ENCODE data around the gene TMEM9.

TMEM9 gene

GRCh38 chr1:201126463-201126831, 27.8 kb downstream of the TMEM9 start:
- no peak for DNase-seq

- no peak for DNase-seq
These were observed 28.5 kb downstream of the TMEM9 start for GRCh38 chr1:201125800-201126199.

- DNase-seq: no peak
These were observed 29.3 kb downstream of the TMEM9 start for GRCh38 chr1:201125019-201125418.

GRCh38 chr1:201123866-201124265, 30.4 kb downstream of the TMEM9 start:
- no peak for DNase-seq

- no peak for DNase-seq
These were observed 31.8 kb downstream of the TMEM9 start for GRCh38 chr1:201122321-201122957.

- DNase-seq: peak; percentile 57
These were observed 34.8 kb downstream of the TMEM9 start for GRCh38 chr1:201119206-201120197.

- no peak for DNase-seq
These were observed 38.2 kb downstream of the TMEM9 start for GRCh38 chr1:201116091-201116490.

GRCh38 chr1:201115390-201115937, 38.8 kb downstream of the TMEM9 start:
- no peak for DNase-seq

GRCh38 chr1:201114245-201115131, 39.8 kb downstream of the TMEM9 start:
- DNase-seq: peak; percentile 85

GRCh38 chr1:201113451-201114244, 40.6 kb downstream of the TMEM9 start:
- no peak for DNase-seq

GRCh38 chr1:201112926-201113325, 41.3 kb downstream of the TMEM9 start:
- no peak for DNase-seq

GRCh38 chr1:201112173-201112731, 42.0 kb downstream of the TMEM9 start, which contains the start of gene CACNA1S:
Gene CACNA1S (minus strand): TSS chr1:201112426. CDS start chr1:201112339, 87 bp downstream.
- DNase-seq: no peak

GRCh38 chr1:201111672-201112071, 42.6 kb downstream of the TMEM9 start:
- no peak for DNase-seq

GRCh38 chr1:201111156-201111555, 43.1 kb downstream of the TMEM9 start:
- no peak for DNase-seq

GRCh38 chr1:201110616-201111015, 43.7 kb downstream of the TMEM9 start:
- no peak for DNase-seq

GRCh38 chr1:201110138-201110537, 44.1 kb downstream of the TMEM9 start:
- DNase-seq: no peak

- no peak for DNase-seq
These were observed 44.6 kb downstream of the TMEM9 start for GRCh38 chr1:201109651-201110050.

- no peak for DNase-seq
These were observed 45.7 kb downstream of the TMEM9 start for GRCh38 chr1:201108614-201109013.

GRCh38 chr1:201105688-201106087, 48.6 kb downstream of the TMEM9 start:
- no peak for DNase-seq

- no peak for DNase-seq
These were observed 50.1 kb downstream of the TMEM9 start for GRCh38 chr1:201104141-201104540.

- no peak for DNase-seq
These were observed 50.6 kb downstream of the TMEM9 start for GRCh38 chr1:201103666-201104065.

All from suppressor macrophage treated with lipopolysaccharide for 4 hours (primary cell).